Smooth muscle cell of the brain vasculature (primary cell): ENCODE measurements around the gene RTP1.

ENCODE experiments used
- DNase-seq: peaks from one replicate; pipeline ENCODE4 v3.0.0-alpha.2; 2012; ENCODE audit warnings: low read depth, low spot score

Gene RTP1

DNA sequence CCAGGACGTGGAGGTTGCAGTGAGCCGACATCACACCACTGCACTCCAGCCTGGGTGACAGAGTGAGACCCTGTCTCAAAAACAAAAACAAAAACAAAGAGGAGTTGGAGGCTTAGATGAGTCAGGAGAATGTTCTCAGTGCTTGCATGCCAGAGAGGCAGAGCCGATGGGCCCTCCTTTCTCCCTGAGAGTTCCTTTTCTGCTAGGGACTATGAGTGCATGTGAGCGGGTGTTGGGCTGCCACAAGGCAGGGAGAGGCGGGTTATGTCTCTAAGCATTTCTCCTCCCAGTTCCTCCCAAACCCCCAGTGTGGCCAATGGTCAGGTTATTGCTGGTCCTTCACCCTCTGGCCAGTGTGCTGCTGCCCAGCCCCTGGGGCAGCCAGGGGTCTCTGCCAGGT is 45.1 kb downstream of the RTP1 start:
- no peak for DNase-seq

GRCh38 chr3:187242900-187243299 is 45.6 kb downstream of the RTP1 start:
- DNase-seq, result no peak

DNA sequence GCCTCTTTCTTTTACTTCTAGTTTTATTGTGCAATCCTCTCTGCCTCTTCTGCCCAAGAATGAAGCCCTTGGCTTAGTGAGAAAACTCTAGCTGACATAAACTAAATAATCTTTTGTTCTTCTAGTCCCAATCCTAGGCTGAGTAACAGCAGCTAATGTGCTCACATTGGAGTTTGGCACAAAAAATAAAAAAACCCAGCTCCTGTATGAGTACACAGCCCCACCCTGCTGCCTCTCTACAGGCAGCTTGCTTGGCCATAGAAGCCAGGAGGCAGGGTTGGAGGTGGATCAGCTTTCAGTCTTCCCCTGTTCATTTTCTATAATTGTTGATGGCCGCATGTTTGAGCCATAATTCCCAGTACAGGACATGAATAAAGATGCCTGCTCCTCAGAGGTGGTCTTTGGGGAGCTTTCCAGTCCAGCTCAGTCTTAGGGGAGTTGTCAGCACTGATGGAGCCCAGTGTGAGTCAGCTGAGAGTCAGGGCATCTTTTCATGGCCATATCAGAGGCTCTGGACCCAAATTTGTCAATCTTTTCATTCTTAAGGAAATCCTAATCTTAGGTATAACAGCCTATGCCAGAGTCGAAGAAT is 46.7 kb downstream of the RTP1 start:
- DNase-seq, result no peak

DNA sequence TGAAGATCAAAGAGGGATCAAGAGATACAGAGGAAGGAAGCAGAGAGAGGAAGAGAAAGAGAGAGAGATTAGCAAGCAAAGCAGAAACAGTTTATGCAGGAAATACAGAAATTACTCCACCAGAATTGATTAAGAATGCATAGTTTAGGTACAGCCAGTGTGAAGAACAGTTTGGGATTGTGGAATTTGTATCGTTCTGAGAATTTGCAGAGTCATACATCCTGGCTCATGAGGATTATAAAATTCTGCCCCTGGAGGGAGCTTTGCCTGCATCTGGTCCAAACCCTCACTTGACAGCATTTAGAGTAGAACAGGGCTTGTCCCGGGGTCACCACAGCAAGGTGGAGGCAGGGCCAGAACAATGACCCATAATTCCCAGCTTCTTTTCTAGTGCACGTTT is 50.1 kb downstream of the RTP1 start:
- DNase-seq, result no peak
